Measurements from ENCODE around the gene SCNM1. TPM values are rescaled to one million over a fixed set of nuclear protein-coding genes. Genes with fewer than 3 reads are reported as not detected.

Gene SCNM1
- polyA plus RNA-seq, 1 donor from 2014 or later: 106 TPM

- Histone ChIP-seq H4K20me1 (ENCODE audit: insufficient read depth) (peaks cover 7% of the 10 kb centered on the region), H3K79me2 (replicated peaks; ENCODE audit: insufficient read depth, low read length) (peaks cover 41% of the 10 kb centered on the region), H3K4me2 (ENCODE audit: low read length) (no peak overlapping the region), H3K27ac (ENCODE audit: low read length) (no peak overlapping the region), H3F3A (ENCODE audit: insufficient read depth, low read length, poor library complexity, severe bottlenecking) (no peaks in the 10 kb centered on the region), H3K4me3 (ENCODE audit: low read length) (peak overlapping the region; percentile 100), H3K9me3 (ENCODE audit: low read length) (no peaks in the 10 kb centered on the region), H3K36me3 (ENCODE audit: insufficient read depth, low read length) (no peaks in the 10 kb centered on the region), H3K27me3 (ENCODE audit: insufficient read depth, low read depth, low read length) (no peaks in the 10 kb centered on the region), H3K9me2 (ENCODE audit: insufficient read depth, low read length) (no peaks in the 10 kb centered on the region), H2AFZ (ENCODE audit: low read depth, low read length) (no peak overlapping the region), H3K9ac (ENCODE audit: low read length) (no peak overlapping the region)
- TF ChIP-seq RAD21 (conservative IDR thresholded peaks at IDR 0.05) (no peak), SMC3 (conservative IDR thresholded peaks at IDR 0.05; ENCODE audit: poor library complexity) (no peak), EP300 (conservative IDR thresholded peaks at IDR 0.05; ENCODE audit: poor library complexity, severe bottlenecking) (no peak), POLR2AphosphoS5 (IDR thresholded peaks at IDR 0.05) (no peak), TAF1 (IDR thresholded peaks at IDR 0.05; ENCODE audit: low read depth) (no peak), EZH2 (IDR thresholded peaks at IDR 0.05; ENCODE audit: borderline replicate concordance, insufficient read depth, low read length, poor library complexity, severe bottlenecking) (no peak), CTCF (IDR thresholded peaks at IDR 0.05; ENCODE audit: poor library complexity, severe bottlenecking) (no peak), MXI1 (conservative IDR thresholded peaks at IDR 0.05; ENCODE audit: poor library complexity, severe bottlenecking) (no peak)
- TF ChIP-seq, protein P1, sequence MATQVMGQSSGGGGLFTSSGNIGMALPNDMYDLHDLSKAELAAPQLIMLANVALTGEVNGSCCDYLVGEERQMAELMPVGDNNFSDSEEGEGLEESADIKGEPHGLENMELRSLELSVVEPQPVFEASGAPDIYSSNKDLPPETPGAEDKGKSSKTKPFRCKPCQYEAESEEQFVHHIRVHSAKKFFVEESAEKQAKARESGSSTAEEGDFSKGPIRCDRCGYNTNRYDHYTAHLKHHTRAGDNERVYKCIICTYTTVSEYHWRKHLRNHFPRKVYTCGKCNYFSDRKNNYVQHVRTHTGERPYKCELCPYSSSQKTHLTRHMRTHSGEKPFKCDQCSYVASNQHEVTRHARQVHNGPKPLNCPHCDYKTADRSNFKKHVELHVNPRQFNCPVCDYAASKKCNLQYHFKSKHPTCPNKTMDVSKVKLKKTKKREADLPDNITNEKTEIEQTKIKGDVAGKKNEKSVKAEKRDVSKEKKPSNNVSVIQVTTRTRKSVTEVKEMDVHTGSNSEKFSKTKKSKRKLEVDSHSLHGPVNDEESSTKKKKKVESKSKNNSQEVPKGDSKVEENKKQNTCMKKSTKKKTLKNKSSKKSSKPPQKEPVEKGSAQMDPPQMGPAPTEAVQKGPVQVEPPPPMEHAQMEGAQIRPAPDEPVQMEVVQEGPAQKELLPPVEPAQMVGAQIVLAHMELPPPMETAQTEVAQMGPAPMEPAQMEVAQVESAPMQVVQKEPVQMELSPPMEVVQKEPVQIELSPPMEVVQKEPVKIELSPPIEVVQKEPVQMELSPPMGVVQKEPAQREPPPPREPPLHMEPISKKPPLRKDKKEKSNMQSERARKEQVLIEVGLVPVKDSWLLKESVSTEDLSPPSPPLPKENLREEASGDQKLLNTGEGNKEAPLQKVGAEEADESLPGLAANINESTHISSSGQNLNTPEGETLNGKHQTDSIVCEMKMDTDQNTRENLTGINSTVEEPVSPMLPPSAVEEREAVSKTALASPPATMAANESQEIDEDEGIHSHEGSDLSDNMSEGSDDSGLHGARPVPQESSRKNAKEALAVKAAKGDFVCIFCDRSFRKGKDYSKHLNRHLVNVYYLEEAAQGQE (IDR thresholded peaks at IDR 0.05; ENCODE audit: borderline replicate concordance): no peak
Measured at GRCh38 chr1:151142411-151143056, 23.4 kb upstream of the SCNM1 start.

- Histone ChIP-seq H4K20me1 (ENCODE audit: insufficient read depth) (peaks cover 7% of the 10 kb centered on the region), H3F3A (ENCODE audit: insufficient read depth, low read length, poor library complexity, severe bottlenecking) (no peaks in the 10 kb centered on the region), H3K9me2 (ENCODE audit: insufficient read depth, low read length) (no peaks in the 10 kb centered on the region), H3K36me3 (ENCODE audit: insufficient read depth, low read length) (no peaks in the 10 kb centered on the region), H3K27me3 (ENCODE audit: insufficient read depth, low read depth, low read length) (no peaks in the 10 kb centered on the region), H2AFZ (ENCODE audit: low read depth, low read length) (no peak overlapping the region), H3K9ac (ENCODE audit: low read length) (no peak overlapping the region), H3K4me2 (ENCODE audit: low read length) (no peak overlapping the region), H3K4me3 (ENCODE audit: low read length) (peak overlapping the region; percentile 100), H3K9me3 (ENCODE audit: low read length) (no peaks in the 10 kb centered on the region), H3K27ac (ENCODE audit: low read length) (no peak overlapping the region), H3K79me2 (replicated peaks; ENCODE audit: insufficient read depth, low read length) (peaks cover 41% of the 10 kb centered on the region)
- TF ChIP-seq MXI1 (conservative IDR thresholded peaks at IDR 0.05; ENCODE audit: poor library complexity, severe bottlenecking) (no peak), TAF1 (IDR thresholded peaks at IDR 0.05; ENCODE audit: low read depth) (no peak), POLR2AphosphoS5 (IDR thresholded peaks at IDR 0.05) (no peak), EZH2 (IDR thresholded peaks at IDR 0.05; ENCODE audit: borderline replicate concordance, insufficient read depth, low read length, poor library complexity, severe bottlenecking) (no peak), SMC3 (conservative IDR thresholded peaks at IDR 0.05; ENCODE audit: poor library complexity) (no peak), EP300 (conservative IDR thresholded peaks at IDR 0.05; ENCODE audit: poor library complexity, severe bottlenecking) (no peak), CTCF (IDR thresholded peaks at IDR 0.05; ENCODE audit: poor library complexity, severe bottlenecking) (no peak), RAD21 (conservative IDR thresholded peaks at IDR 0.05) (no peak)
- TF ChIP-seq, protein P1 (IDR thresholded peaks at IDR 0.05; ENCODE audit: borderline replicate concordance): no peak
Measured at GRCh38 chr1:151143057-151143435, 22.9 kb upstream of the SCNM1 start.

Measured in neural cell (in vitro differentiated cells).